Cardiac fibroblast (primary cell): ENCODE measurements around the gene PROSER3.

Experiments used
- DNase-seq, 2 donors: peaks; one replicate each; pipeline versions ENCODE4 v3.0.0 to v3.0.0-alpha.2; 2010; ENCODE audit warnings: low read depth in 2 of 2
- H3K4me3 ChIP-seq, 2 donors: replicated peaks in 1 of 2; 1 replicate in 1 of 2; 2 replicates in 1 of 2; pipeline ENCODE4 v1.5.1; 2011; ENCODE audit warnings: low read depth in 2 of 2, low read length in 2 of 2, mild to moderate bottlenecking in 2 of 2, moderate library complexity in 1 of 2
- TF ChIP-seq, protein P1 (sequence below): IDR thresholded peaks from one replicate; pipeline ENCODE4 v1.5.1; 2011; ENCODE audit warnings: low read depth, mild to moderate bottlenecking, low read length, inconsistent platforms

PROSER3 gene

DNA sequence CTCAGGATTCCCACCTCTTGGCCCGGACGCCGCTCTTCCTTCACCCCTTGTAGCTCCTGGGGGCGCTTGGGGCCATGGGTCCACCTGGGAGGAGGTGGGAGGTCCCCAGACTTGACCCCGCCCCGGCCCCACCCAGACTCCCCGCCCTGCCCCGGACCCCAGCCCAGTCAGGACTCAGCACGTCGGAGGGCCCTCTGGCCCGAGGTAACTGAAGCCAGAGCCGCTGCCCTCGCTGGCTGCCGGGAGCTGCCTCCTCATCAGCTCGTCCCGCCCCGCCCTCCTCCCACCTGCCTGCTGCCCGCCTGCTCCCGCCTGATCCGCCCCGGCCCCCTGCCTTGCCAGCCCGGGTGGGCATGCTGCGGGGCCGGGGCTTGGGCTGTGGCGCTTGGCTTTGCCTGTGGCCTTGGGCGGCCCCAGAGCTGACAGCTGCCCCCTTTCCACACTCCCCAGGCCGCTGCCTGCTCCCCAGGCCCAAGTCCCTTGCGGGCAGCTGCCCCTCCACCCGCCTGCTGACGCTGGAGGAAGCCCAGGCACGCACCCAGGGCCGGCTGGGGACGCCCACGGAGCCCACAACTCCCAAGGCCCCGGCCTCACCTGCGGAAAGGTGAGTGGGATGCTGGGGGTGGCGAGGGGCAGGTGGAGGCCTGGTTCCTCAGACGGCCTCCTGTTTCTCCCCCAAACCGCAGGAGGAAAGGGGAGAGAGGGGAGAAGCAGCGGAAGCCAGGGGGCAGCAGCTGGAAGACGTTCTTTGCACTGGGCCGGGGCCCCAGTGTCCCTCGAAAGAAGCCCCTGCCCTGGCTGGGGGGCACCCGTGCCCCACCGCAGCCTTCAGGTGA, 26.7 kb downstream of the PROSER3 start:
- H3K4me3 ChIP-seq = no peak overlapping the region
- TF ChIP-seq, protein P1, sequence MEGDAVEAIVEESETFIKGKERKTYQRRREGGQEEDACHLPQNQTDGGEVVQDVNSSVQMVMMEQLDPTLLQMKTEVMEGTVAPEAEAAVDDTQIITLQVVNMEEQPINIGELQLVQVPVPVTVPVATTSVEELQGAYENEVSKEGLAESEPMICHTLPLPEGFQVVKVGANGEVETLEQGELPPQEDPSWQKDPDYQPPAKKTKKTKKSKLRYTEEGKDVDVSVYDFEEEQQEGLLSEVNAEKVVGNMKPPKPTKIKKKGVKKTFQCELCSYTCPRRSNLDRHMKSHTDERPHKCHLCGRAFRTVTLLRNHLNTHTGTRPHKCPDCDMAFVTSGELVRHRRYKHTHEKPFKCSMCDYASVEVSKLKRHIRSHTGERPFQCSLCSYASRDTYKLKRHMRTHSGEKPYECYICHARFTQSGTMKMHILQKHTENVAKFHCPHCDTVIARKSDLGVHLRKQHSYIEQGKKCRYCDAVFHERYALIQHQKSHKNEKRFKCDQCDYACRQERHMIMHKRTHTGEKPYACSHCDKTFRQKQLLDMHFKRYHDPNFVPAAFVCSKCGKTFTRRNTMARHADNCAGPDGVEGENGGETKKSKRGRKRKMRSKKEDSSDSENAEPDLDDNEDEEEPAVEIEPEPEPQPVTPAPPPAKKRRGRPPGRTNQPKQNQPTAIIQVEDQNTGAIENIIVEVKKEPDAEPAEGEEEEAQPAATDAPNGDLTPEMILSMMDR = no peak
- no peak for DNase-seq

DNA sequence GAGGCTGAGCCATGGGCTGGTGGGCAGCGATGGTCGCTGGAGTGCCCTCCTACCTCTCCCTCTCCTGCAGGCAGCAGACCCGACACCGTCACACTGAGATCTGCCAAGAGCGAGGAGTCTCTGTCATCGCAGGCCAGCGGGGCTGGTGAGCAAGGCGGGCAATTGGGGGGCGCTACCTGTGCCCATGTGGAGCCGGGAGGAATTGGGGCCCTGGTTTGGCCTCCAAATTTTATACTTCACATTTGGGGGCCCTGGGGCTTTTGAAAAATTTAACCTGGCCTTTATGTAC, 27.3 kb downstream of the PROSER3 start:
- no peak for DNase-seq
- TF ChIP-seq, protein P1 = no peak
- H3K4me3 ChIP-seq = no peak overlapping the region

DNA sequence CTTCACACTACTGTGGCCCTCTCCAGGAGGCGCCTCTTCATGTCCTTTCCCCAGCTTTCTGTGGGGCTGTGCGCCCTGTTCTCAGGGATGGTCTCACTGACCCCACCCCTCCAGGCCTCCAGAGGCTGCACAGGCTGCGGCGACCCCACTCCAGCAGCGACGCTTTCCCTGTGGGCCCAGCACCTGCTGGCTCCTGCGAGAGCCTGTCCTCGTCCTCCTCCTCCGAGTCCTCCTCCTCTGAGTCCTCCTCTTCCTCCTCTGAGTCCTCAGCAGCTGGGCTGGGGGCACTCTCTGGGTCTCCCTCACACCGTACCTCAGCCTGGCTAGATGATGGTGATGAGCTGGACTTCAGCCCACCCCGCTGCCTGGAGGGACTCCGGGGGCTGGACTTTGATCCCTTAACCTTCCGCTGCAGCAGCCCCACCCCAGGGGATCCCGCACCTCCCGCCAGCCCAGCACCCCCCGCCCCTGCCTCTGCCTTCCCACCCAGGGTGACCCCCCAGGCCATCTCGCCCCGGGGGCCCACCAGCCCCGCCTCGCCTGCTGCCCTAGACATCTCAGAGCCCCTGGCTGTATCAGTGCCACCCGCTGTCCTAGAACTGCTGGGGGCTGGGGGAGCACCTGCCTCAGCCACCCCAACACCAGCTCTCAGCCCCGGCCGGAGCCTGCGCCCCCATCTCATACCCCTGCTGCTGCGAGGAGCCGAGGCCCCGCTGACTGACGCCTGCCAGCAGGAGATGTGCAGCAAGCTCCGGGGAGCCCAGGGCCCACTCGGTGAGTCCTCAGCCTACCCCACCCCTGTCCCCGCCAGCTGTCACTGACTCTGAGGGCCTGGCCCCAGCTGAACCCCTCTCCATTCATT, 28.6 kb downstream of the PROSER3 start:
- H3K4me3 ChIP-seq = no peak overlapping the region
- TF ChIP-seq, protein P1 = no peak

DNA sequence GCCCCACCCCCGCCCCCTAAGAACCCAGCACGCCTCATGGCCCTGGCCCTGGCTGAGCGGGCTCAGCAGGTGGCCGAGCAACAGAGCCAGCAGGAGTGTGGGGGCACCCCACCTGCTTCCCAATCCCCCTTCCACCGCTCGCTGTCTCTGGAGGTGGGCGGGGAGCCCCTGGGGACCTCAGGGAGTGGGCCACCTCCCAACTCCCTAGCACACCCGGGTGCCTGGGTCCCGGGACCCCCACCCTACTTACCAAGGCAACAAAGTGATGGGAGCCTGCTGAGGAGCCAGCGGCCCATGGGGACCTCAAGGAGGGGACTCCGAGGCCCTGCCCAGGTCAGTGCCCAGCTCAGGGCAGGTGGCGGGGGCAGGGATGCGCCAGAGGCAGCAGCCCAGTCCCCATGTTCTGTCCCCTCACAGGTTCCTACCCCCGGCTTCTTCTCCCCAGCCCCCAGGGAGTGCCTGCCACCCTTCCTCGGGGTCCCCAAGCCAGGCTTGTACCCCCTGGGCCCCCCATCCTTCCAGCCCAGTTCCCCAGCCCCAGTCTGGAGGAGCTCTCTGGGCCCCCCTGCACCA, 29.3 kb downstream of the PROSER3 start:
- H3K4me3 ChIP-seq = no peak overlapping the region
- no peak for DNase-seq
- TF ChIP-seq, protein P1 = no peak

More for the DNA sequence above, 28.6 kb downstream of the PROSER3 start:
- no peak for DNase-seq

DNA sequence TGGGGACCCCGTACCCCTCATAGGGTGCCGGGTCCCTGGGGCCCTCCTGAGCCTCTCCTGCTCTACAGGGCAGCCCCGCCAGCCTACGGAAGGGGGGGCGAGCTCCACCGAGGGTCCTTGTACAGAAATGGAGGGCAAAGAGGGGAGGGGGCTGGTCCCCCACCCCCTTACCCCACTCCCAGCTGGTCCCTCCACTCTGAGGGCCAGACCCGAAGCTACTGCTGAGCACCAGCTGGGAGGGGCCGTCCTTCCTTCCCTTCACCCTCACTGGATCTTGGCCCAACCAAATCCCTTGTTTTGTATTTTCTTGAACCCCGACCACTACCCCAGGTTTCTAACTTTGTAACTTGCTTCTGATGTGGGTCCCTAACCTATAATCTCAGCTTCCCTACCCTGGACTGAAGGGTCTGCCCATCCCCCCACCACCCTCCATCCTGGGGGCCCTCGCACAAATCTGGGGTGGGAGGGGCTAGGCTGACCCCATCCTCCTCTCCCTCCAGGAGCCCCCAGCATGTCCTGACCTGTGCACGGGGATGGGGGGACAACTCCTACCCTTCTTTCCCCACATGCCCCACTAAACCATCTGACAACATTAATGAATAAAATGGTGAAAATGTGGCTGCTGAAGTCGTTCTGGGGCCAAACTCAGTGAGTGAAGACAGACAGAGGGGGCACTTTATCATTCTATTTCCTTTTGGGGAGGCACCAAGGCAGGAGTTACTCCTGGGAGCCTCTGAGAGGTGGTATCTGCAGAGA, 30.4 kb downstream of the PROSER3 start:
- no peak for DNase-seq
- TF ChIP-seq, protein P1 = no peak
- no peak overlapping the region for H3K4me3 ChIP-seq

DNA sequence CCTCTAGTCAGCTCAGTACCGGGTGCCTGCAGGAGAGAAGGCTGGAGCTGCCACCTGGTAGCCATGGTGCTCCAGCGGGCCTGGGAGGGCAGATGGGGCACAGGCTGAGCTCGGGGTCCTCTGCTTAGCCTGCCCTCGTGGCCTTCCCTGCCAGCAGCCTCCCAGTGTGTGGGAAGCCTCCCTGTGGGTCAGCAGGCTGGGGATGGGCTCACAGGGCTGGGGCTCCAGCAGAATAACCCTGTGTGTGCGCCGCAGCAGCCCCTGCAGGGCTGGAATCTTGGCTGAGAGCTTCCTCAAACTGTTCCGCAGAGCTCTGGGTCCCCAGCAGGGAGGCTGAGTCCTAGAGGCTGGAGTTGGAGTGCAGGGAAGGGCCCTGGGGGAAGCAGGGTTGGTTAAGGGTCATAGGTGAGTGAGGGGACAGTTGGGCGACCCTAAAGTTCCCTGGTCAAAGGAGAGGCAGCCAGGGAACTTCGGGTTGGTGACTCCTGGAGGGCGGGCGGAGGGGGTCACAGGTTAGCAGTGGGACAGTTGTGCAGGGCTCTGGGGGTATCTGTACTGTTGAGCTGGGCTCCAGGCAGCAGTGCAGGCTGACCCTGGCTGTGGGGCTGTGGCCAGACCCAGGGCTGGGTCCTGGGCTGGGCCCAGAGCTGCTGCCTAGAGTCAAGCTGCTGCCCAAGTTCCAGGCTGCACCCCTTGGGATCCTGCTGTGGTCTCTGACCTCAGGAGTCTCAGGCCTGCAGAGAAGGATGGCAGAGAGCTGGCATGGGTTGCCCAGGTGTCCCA, 31.4 kb downstream of the PROSER3 start:
- H3K4me3 ChIP-seq = no peak overlapping the region
- DNase-seq = no peak
- TF ChIP-seq, protein P1 = no peak
